Kidney capillary endothelial cell (primary cell): ENCODE results near the gene MLANA.
"Not testable (repeated sequence)": the region's sequence is repeated elsewhere in the genome, so short reads cannot be mapped to it uniquely, and the experiment has no call there.

ENCODE experiments used
- DNase-seq: peaks from one replicate; pipeline ENCODE4 v3.0.0-alpha.2; 2018; ENCODE audit warnings: low spot score

MLANA gene

DNA sequence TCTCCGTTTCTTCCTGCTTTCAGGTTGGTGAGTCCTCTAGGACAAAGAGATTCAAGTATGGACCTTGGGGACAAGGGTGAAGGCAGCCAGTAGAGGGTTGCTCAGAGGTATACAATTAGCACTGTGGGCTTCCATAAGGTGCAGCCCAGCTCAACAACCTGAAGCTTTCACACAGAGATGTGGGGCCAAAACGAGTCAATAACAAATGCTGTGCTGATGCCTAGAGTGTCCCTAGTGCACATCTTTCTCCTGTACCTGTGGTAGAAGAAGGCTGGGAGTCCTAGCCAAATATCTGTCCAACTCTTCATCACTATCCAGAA is 20.7 kb upstream of the MLANA start:
- DNase-seq: no peak

DNA sequence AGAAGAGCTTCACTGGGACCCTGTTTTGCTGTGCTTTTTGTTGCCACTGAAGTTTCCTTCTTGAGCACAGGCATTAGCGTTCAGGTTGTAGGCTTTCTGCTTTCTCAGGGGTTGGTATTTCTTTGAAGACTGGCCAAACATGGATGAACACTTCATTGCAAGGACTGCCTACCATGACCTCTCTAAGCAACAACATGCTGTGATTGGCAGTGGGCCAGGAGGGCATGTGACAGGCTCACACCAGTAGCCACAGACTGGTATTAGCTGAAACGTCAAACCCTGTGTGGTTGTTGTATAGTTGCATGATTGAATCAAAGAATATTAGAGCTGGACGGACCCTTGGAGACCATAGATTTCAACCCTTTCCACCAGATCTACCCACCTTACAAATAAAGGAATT is 20.0 kb upstream of the MLANA start:
- no peak for DNase-seq

DNA sequence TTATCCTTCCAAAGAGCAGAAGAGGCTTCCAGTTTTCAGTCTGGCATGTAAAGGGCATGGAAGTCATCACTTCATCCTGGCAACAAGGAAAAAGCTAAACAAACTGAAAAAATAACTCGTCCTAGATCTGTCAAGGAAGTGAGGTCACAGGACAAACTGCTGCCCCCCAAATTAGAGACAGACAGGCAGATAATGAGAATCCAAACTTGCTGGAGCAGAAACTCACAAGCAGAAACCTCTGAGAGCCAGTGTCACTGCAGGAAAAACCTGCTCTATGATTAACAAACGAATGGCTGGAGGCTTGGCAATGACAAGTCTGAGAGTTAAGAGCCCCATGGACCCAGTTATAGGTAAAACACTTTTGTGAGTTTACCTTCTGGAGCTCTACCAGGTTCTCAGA is 18.9 kb upstream of the MLANA start:
- no peak for DNase-seq

DNA sequence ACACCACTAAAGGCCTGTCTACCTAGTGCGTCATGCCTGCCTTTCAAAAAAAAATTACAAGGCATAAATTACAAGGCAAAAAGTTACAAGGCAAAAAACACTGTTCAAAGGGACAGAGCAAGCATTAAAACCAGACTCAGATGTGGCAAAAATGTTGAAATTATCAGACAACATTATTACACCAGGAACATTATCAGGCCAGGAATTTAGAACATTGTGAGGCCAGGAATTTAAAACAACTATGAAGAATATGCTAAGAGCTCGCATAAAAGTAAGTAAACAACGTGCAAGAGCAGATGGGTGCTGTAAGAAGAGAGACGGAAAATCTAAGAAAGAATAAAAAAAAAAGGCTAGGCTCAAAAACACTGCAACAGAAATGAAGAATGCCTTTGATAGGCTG is 18.2 kb upstream of the MLANA start:
- no peak for DNase-seq

DNA sequence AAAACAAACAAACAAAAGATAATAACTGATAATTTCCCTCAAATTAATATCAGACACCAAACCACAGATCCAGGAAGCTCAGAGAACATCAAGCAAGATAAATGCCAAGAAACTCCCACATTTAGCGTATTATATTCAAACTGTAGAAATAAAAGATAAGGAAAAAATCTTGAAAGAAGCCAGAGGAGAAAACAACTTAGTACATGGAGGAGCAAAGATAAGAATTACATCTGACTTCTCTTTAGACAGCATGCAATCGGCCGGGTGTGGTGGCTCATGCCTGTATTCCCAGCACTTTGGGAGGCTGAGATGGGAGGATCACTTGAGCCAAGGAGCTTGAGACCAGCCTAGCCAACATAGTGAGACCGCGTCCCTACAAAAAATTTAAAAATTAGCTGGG is 17.2 kb upstream of the MLANA start:
- DNase-seq: no peak

DNA sequence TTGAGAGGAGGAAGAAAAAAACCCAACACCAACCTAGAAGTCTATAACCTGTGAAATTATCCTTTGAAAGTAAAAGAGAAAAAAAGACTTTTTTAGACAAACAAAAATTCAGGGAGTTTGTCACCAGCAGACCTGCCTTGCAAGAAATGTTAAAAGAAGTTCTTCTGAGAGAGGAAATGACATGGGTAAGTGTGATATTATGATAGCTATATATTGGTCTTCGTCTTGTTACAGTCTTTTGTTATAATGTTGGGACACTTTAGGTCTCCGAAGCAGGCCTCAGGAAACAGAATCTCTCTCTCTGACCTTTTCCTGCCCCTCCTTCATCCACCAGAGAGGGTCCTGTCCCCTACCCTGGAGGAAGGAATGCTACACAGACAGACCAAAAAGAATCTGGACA is 16.6 kb upstream of the MLANA start:
- DNase-seq: no peak

DNA sequence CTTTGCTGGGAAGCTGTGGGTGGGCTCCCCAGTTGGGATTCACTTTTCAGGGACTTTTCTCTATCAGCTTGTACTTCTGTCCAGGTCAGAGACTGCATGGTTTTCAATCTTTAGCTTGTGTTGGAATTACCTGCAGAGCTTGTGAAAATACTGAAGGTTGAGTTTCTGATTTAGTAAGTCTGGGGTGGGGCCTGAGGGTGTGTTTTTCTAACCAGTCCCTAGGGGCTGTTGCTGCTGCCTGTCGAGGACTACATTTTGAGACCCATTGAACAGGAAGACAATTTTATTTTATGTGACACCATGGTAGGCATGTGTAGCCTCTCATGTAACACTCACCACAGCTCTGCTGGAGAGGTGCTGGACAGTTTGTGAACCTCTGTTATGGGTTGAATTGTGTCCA is 14.7 kb upstream of the MLANA start:
- no peak for DNase-seq

DNA sequence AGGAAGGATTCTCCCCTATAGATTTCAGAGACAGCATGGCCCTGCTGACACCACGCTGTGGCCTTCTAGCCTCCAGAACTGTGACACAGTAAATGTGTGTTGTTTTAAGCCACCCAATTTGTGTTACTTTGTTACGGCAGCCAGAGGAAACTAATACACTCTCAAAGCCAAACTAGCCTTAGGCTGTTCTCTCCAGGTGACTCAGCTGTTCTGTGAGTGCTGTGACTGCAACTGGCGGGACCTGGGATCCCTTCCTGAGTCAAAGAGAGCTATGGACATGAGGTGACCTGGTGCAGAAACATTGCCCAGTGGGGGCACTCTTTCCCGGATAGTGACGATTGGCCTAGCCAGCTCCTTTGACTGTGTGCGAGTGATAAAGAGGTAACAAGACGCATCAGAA is 14.0 kb upstream of the MLANA start:
- no peak for DNase-seq

DNA sequence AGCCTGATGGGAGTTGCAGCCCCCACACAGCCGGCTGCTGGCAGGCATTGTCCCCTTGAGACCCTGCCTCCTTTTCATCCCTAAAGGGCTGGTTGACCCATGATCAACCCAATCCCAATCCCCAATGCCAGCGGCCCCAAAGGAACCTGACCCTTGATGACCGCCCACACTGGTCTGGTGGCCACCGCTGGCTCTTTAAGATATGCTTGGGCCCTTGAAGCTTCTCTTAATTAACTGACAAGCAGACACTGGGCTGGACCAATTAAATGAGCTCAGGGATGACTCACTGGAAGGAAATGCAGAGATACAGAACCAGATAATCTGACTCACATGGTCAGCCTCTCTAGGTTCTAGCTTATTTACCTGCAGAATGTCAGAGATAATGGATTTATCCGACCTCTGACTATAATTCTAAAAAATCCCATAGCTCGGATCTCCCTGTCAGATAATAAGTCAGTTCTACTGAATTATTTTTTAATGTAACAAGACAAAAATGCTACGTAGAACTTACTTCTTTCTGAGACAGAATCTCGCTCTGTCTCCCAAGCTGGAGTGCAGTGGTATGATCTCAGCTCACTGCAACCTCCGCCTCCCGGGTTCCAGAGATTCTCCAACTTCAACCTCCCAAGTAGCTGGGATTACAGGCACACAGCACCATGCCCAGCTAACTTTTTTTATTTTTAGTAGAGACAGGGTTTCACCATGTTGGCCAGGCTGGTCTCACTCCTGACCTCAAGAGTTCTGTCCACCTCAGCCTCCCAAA is 11.1 kb upstream of the MLANA start:
- peak; percentile 36 for DNase-seq

DNA sequence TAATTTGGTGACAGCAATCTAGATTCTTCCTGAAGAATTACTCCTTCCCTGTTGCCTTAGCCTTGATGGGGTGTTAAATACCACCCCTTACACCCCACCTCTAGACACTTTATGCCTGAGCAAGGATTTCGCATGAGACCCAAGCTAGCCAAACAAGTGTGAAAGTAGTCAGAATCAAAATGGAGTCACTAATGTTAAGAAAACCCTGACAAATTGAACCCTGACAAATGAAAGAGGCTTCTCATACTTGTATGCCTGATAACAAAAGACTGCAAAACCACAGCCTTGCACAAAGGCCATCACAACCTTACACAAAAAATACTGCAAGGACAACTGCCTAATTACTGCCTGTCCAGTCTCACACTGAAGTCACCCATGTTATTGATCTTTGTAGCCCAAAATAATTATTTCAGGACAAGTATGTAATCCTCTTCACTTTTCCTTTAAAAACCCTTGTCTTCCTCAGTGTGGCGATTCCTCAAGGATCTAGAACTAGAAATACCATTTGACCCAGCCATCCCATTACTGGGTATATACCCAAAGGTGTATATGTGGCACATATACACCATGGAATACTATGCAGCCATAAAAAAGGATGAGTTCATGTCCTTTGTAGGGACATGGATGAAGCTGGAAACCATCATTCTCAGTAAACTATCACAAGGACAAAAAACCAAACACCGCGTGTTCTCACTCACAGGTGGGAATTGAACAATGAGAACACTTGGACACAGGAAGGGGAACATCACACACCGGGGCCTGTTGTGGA is 8.3 kb upstream of the MLANA start:
- DNase-seq: not testable (repeated sequence)

DNA sequence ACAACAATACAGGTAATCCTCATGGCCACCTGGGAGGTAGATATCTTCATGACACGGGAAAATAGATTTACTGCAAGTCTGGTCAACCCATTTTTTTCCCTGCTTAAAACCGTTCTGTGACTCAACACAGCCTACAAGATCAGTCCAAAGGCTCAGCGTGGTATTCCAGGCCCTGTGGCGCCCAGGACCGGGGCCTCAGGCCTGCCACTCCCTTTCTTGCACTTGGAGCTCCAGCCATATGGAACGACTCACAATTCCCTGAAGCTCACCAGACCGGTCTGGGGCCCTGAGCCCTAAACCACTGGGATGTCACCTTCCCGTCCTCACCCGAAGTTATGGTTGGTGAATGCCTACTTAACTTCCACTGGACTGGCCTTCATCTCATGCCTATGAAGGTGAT is 6.5 kb upstream of the MLANA start:
- DNase-seq: no peak

DNA sequence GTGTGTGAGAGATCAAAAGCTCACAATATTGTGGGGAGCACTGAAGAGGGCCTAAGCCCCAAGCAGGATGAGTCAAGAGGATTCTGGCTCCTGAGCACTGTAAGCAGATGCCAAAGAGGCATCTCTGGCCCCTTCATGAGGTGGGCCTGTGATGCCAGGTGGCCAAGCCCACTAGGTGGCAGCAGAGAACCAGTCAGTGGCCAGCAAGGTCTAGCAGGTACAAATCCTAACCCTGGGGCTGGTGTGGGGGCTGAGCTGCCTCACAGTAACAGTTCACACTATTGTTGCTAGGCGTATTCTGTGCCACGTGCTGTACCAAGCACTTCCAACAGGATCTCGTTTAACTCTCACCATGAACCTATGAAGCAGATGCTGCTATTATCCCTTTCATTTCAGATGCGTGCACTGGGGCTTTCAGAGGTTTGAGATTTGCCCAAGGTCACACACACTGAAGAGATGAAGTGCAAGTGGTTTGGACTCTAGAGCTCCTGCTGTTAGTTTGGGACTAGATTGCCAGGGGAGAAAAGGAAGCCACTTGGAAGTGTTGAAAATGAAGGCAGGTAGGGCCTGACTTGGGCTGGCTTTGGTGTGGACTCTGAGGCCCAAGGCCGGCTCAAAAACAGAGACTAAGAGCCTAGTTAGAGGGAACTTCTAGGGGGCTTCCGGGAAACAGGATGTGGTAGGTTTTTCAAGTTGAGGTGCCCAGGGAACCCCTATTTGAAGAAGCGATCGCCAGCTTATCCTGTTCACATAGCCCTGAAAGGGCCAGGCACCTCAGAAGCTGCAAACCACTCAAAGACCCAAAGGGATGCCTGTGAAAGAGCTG is 4.4 kb upstream of the MLANA start:
- DNase-seq: peak; percentile 51

DNA sequence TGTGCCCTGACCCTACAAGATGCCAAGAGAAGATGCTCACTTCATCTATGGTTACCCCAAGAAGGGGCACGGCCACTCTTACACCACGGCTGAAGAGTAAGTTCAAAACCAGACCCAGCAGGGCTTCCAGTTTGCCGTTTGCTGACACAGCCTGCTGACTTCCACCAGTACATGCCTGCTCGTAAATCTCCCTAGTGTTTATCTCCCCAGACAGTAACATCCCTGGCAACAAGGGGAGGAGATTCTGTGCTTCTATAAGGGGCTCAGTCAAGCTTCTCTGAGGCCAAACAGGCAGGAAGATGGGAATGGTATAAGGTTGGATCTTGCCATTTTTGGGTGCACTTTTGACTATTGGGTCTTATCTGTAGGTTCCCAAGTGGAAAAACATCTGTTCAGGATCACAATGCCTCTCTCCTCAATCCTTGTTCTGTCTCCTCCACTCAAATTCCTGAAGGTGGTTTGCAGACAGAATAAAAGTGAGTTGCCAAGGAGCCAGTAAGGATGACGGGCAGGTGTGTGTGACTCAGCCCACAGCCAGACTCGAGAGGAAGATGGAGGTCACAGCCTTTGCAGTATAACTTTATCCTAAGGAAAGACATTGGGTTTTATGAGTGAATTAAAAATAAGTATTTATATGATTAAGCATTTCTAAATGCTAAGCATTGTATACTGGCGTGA is 1.9 kb downstream of the MLANA start:
- DNase-seq: no peak

DNA sequence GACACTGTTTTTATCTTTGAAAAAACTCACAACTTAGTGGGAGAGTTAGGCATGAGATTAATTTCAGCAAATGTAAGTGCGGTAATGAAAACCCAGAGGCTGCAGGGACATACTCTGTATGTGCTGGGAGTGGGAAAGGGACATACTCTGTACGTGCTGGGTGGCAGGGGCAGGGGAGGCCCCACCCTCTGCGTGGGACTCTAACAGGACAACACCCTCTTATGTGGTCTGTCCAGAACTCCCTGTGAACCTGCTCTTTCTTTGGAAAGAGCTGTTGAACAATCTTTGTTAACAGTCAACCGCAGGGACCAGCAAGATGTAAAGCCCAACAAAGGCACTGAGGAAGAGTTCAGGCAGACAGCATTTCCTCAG is 2.4 kb downstream of the MLANA start:
- DNase-seq: no peak

DNA sequence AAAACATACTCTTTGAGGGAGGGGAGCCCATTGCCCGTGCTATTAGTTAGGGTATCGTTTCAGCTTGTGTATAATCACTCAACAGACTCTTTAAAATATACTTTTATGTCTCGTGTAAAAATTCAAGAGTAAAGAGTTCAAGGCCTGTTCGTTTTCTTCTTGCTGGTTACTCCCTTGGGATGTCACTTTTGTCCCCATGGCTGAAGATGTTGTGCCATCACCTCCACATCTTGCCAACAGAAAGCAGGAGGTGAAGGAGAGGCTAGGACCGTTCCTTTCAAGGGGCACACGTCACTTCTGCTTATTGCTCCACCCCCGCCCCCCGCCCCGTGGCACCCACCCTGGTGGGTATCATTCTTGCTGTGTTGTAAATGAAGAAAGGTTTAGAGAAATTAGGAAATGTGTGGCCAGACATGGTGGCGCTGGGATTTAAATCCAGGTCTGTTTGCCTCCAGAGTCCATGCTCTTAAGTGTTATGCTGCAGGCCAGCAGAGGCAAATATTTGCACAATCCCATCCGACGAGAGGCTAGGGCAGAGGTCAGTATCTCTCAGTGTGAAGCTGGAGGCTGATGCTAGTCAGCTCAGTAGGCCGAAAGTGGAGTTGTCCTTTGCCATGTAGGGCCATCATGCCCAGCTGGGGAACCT is 3.0 kb downstream of the MLANA start:
- DNase-seq: no peak

DNA sequence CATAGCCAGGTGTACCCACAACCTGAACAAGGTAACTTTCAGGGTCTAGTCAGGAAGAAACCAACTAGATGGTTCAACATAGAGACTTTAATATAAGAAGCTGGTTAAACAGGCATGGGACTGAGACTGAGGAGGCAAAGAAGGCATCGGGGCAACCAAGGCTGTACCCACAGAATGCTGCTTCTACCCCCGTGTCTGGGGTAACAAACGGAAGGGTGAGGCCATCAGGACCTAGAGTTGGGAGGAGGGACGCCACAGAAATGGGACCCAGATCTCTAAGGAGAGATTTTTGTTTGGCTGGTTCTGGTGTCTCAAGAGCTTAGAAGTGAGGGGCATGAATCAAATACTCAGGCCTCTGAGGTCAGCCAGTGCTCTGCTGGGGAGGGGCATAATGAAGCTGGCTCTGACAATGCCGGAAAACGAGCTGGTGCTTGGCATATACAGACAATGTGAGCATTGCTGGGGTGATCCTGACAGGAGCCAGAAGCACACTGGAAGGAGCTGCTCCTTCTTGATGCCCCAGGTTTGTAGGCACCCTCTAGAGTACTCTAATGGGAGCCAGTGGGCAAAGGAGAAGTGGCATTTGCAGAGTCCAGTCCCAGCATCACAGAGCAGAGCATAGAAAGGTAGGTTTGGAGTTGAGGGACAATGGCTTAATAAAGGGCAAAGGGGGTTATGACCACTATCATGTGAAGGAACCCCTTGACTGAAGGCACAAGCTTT is 3.7 kb downstream of the MLANA start:
- no peak for DNase-seq

DNA sequence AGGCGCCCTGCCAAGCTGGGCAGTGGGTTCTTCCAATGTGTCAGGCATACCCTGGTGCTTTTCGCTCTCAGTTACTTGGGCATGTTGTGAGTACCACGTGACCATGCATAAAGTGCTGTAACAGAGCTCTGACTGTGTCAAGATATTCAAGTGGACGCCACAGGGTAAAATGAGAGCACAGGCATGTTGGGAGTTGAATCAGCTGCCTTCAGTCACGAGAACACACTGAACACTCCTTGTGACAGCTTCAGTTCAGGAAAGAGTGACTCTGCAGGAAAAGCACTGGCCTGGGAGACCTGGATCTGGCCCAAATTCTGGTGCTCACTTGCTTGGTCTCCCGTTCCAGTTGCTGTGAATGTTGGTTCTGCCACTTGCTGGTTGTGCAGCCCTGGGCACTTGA is 5.1 kb downstream of the MLANA start:
- DNase-seq: peak; percentile 15

DNA sequence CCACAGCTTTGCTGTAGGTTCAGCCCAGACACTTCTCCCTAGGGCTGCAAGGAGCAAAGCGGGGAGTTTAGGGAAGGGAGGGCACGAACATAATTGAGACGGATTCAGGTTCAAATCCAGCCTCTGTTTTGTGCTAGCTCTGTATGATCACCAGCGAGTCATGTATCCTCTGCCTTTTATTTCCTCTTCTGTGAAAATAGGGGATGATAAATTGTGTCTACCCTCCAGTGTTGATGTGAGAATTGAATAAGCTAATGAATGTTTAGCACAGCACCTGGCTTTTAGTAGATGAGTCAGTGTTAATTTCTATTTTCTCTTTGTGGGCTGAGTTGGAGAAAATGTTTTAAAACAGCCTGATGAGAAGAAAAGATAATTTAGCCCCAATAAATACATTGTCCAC is 6.2 kb downstream of the MLANA start:
- peak; percentile 17 for DNase-seq

DNA sequence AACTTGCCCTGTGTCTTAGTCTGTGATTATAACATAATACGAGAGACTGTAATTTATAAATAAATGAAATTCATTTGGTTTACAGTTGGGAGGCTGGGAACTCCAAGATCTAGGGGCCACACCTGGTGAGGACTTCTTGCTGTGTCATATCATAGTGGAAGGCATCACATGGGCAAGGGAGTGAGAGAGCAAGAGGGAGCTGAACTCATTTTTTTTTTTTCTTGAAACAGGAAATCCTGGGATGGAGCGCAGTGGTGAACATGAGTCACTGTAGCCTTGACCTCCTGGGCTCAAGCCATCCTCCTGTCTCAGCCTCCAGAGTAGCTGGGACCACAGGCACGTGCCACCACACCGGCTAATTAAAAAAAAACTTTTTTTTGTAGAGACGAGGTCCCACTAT is 7.2 kb downstream of the MLANA start:
- DNase-seq: no peak

DNA sequence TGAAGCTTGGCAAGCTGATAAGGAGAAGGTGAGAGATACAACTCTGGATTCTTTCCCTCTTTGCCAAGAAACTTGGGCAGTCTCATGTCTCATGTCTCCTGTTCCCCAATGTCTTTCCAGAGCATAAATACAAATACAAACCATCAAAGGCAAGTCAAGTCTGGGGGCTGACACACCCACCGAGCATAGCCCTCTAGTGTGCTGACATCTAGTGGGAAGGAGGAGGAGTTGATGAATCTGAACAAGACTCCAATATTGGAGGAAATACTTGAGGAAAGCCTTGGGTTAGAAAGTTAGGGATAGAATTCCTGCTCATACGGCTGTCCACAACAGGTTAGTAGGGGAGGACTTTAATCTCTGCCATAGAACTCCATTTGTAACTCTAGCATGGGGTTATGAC is 8.6 kb downstream of the MLANA start:
- no peak for DNase-seq

DNA sequence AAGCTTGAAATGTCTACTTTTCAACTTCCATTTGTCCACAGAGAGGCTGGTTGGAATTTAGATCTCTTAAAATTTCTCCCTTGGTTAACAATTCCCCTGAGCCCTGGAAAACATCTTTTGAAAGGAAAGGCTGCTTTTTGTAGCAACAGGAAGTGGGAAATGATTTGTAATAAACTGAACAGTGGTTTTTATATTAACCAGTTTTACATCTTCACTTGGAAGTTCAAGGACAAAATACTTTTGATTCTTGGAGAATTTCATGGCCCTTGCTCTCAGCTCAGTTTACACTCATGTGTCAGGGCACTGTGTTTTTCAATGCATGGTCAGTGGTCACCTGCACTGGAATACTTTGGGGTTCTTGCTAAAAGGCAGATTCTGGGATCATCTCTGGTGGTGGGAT is 9.9 kb downstream of the MLANA start:
- DNase-seq: no peak
